GM21723 (cell line): ENCODE results near the gene LAMP5.
A peak's percentile ranks its signal among the peaks of the same experiment; 100 is the strongest.

Source experiments
- ATAC-seq: cut with Tn5 transposase; IDR thresholded peaks from one replicate; pipeline ENCODE4 v1.9.1; 2021; ENCODE audit warnings: mild to moderate bottlenecking, moderate library complexity; ENCODE audit not compliant: unreplicated experiment

LAMP5 gene, protein sequence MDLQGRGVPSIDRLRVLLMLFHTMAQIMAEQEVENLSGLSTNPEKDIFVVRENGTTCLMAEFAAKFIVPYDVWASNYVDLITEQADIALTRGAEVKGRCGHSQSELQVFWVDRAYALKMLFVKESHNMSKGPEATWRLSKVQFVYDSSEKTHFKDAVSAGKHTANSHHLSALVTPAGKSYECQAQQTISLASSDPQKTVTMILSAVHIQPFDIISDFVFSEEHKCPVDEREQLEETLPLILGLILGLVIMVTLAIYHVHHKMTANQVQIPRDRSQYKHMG

DNA sequence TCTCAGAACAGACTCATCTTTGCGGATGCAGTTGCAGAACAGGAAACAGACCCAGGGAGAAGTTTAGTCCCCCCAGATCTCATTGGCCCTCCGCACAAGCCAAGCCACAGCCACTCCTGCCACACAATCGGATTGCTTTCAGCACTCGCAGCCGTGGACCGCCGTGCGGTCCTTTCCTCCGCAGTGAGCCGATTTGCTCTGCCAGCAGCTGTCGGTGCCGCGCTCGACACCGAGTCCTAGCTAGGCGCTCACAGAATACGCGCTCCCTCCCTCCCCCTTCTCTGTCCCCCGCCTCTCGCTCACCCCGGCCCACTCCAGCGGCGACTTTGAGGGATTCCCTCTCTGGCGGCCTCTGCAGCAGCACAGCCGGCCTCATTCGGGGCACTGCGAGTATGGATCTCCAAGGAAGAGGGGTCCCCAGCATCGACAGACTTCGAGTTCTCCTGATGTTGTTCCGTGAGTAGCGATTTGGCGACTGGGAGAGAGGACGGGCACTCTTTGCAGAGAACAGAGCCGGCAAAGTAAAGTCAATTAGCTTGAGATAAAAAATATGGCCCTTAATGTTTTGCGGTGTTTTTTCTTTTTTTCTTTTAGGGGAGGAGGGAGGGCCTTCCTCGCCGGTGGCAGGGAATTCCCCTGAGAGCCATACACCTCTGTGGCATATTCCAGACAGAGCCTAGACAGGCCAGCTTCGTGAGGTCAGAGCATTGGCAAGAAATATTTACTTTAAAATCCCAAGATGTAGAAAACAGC, at the start of gene LAMP5:
Gene LAMP5 (plus strand): TSS at position 130 of the 753 bp plus-strand sequence. CDS start 263 bp downstream, at position 393.
- ATAC-seq, result peak; percentile 30

DNA sequence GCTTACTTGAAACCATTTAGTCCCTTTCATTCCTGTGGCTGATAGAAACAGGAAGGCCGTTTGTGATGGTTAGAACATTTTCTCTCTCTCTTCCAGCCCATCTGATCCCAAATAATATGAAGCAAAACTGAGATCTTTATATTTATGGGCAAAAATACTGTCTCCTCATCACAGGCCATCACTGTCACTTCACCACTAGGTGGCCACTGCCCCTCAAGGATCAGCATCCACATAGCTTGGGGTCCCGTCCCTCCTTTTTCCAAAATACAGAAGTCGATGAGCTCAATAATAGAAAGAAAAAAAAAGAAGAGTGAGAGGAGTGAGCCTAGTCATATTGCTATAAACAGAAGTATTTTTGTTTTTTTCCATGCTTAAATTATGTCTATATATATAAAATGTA, 46.4 kb upstream of the LAMP5 start:
- ATAC-seq, result no peak

DNA sequence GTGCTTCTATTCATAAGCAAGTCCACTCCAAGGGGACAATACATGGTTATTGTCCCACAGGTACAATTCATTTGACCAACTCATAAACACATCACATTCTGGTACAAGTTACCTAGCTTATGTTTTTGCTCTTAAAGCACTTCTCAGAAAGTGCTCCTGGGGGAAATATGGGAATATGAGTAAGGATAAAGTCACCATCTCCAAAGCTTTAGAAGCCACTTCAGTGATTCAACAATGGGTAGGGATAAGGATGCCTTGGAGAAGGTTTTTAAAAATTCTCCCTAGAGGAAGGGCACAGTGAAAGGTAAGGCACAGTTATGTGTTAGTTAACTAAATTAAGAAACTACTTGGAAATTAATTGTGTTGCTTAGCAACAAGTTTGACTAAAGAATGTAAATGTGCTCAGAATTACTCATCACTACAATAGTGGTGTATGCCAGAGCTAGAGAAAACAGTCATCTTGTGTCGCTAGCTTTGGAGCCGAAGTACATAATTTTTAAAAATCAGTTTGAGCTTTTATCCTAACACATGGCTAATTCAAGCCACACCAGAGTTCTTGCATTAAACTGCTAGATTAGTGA, 39.5 kb upstream of the LAMP5 start:
- no peak for ATAC-seq

DNA sequence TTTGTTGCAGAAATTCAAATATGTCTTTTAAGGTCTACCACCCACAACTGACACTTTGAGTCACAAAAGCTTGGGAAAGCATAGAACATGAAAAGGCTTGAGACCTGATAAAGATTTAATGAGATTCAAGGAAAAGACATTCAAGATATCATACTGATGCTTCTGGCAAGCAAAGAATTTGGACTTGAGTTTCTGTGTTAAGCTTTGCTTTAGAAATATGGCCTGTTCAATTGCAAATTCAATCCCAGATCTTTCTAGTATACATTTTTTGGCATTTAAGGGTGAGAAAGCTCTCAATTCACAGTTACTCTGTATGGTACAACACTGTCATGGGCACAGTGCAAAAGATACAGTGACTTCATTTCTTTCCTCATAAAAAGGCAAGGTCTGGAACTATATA, 38.9 kb upstream of the LAMP5 start:
- no peak for ATAC-seq

DNA sequence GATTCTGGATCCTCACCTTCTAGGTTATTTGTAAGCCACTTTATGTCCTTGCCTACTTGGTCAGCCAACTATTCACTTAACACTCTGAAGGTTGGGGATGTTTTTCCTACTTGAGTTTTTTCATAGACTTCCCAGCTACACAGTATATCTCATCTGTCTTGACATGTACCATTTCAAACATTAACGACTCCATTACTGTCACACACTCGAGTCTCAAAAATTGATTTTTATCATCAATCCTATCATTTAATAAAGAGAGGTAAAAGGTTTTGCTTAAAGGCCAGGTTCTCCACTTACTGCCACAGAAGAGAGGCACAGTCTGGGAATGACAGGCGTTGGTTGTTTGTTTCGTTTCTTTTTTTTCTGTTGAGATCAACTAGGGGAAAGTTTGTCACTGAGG, 38.2 kb upstream of the LAMP5 start:
- ATAC-seq, result no peak

DNA sequence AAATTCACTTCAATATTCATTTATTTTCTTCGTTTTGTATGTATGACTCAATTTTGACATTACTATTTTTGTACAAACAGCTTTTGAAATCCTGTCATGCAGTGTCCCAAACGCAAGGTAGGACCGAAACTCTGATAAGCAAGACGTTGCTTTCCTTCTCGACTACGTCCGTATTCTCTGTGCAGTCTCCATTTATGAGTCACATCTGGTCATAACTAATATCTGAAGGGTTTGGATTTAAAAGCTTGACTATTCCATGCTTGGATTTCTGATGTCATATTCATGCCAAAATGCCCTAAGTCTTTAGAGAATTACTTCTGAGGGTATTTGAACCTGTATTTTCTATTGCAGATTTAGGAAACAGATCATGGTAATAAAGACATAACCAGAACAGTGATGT, 37.8 kb upstream of the LAMP5 start:
- ATAC-seq, result no peak

DNA sequence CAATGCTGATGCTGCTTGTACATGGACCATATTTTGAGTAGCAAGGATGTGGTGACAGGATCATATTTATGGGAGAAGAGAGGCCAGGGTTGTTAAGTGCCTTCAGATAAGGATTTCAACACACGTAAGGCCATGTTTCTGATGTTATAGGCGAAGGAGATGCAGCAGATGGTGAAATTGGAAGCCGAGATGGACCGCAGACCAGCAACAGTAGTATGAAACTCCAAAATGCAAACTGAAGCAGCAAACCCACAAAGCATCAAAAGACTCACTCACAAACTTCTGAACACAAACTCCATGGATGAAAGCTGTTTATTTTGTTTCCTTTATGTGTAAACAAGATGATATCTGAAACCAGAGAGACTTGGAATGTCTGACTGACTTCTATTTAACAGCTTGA, 35.6 kb upstream of the LAMP5 start:
- ATAC-seq, result no peak

DNA sequence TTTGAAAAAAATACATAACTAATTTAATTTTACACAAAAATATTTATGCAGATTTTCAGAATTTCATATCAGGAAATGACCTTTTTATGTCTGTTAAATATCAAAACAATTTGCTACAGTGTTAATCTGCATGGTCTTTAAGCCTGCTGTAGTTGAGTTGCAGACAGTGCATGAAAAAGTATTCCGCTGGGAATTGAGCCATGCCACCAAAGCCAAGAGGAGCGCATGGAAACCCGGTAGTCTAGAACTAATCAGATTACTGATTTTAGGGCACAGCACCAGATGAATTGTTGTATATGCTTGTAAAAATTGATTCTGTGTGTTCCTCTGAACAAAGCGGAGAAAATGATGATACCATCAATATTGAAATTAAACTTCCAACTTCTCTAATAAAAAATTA, 34.3 kb upstream of the LAMP5 start:
- no peak for ATAC-seq

DNA sequence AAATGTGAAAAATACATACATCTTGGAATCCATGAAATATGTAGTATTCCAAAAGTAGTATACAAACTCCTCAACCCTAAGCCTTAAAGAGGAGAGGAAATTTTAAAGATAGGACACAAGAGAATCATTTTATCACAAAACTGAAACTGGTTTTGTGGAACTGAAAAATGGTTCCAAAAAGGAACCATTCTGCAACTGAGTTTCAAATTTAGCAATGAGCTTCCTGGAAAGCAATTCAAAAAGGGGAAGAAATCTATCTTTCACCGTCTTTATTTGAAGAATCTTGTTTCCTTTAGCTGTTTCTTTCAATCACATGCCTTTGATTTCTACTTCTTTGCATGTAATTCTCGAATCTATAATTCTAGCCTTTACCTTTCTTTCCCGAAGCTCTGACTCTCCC, 32.2 kb upstream of the LAMP5 start:
- peak; percentile 55 for ATAC-seq

DNA sequence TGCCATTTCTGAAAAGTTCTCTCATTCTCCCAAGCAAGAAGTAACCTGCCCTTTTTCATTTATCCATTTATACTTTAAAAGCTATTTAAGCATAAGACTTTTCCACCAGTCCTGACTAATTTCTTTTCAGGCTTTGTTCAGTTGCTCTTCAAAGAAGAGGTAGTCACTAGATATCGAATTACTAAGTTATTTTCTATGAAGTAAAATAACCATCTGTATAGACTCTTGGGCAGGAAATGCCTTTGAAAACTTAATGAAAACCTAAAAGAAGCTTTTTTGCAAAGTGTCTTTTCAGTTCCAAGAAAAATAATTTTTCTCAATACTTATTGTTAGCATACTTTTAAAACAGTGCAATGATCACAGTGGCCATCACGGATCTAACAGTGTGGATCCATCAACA, 31.3 kb upstream of the LAMP5 start:
- no peak for ATAC-seq

DNA sequence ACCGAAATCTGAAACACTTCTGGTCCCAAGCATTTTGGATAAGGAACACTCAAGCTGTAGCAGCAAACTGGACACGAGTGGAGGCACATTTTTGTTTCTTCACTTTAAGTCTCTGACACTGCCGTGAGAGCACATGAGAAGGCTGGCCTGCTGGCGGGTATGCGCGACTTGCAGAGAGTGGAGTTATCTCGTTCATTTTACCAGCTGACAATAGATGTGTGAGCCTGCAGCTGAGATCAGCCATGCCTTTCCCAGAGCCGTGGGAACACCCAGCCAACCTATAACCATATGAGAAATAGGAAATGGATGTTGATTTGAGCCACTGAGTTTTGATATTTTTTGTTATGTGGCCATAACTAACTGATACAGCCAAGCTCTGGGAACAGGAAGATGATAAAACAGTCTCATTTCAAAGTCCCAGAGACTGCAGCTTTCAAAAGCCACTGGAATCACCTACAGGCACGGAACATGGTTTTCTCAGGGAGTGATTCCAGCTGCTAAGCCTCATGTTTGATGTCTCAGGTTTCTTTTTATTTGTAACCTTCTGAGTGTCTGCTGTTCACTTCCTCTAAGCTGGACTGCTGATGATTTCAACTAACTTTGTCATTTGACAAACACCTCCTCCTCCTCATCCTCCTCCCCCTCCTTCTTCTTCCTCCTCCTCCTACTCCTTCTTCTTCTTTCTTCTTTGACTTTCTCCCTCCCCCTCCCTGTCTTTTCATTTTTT, 28.6 kb upstream of the LAMP5 start:
- peak; percentile 51 for ATAC-seq

DNA sequence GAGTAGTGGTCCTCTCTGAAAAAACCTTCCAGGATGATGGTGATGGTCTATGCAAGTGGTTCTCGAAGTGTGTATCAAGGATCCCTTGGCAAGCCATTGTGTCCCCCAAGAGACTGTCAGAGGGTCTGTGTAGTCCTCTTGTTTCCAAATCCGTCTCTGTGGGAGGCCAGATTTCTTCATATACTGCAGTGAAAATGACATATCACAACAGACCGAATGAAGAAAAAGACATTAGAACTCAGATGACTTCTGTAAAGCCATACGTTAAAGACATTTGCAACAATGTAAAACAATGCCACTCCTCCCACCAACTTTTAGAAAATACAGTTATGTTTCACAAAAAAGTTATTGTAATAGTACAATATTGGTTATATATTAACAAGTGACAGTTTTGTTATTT, 27.2 kb upstream of the LAMP5 start:
- no peak for ATAC-seq

DNA sequence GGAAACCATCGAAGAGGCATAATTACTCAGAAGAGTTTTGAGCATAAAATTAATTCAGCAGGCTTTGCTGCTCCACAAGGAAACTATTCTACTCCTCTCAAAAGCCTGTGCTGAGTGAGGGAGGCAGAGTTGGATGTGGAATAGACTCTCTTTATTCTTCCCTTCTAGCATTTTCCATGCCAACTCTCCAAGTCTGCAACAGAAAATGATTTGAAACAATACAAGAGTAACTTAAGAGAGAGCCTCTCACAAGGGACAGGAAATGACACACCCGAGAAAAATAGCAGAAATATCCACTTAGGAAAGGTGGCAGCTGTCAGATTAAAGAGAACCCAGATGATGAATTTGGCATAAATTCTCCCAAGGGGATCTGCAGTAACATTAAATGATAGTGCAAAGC, 26.3 kb upstream of the LAMP5 start:
- no peak for ATAC-seq

DNA sequence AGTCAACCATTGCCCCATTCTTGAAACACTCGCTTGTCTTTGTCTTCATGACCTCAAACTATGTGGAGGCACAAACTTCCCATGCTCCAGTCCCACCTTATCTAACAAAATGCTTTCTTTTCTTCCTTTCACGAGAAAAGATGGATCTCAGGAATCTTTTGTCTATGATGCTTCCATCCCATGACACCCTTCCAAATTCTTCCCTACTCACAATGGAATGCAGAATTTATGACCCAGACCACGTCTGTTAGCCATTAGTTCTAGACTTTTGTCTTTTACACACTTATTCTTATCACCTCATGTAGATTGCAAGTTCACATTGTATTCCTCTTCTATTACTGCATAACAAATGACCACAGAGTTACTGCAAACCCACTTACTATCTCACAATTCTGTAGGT, 24.2 kb upstream of the LAMP5 start:
- ATAC-seq, result no peak

DNA sequence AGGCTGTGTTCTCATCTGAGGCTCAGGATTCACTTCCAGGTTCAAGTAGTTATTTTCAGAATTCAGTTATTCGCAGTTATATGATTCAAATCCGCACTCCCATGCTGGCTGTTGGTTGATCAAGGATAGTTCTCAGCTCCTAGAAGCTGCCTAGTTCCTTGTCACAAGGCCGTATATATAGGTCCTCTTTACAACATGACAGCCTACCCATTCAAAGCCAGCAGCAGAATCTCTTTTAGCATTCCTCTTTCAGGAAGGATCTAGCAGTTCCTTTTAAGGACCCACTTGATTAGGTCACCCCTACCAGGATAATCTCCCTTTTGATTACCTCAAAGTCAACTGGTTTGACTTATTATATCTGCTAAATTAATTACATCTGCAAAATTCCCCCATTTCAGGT, 23.8 kb upstream of the LAMP5 start:
- ATAC-seq, result no peak

DNA sequence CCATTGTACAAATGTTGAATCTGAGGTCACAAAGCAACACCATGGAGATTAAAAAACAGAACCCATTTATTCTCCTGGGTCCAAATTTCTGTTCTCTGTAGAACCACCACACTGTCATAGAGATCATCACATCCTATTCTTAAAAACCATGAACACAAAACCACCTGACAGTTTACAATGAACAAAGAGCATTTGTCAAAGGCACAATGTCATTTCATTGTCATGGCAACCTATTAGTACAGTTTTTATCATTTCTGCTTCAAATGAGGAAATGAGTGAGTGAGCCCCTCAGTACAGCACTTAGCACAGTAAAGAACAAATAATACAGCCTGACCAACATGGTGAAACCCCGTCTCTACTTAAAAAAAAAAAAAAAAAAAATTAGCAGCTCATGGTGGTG, 23.1 kb upstream of the LAMP5 start:
- no peak for ATAC-seq

DNA sequence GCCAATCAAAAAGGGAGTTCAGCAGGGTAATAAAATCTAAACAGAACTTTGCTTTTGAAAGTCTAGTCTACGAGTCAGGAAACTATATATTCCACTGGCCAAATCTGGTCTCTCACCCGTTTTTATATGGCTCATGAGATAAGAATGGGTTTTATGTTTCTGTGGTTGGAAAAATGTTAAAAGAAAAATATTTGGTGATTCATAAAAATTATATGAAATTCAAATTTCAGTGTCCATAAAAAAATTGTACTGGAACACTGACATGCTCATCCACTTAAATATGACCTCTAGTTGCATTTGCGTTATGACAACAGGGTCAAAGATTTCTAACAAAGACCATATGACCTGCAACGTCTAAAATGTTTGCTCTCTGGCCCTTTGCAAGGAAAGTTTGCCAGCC, 22.3 kb upstream of the LAMP5 start:
- ATAC-seq, result no peak

DNA sequence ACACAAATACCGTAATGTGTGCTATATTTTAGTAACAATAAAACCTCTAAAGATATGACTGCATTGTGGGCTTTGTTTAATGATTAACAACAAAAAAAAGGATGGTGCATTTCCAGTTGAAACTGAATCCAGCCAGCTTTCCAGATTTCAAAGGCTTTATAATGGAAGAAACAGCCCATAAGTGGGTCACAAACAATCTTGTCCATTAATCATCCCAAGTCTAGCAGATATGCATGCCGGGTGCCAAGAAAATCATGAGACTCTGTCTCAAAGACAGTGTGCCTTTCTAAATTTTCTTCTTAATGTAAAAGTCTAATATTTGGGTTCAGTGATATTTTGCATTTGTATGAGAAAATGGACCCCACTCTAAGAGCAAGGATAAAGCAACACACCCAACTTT, 20.6 kb upstream of the LAMP5 start:
- ATAC-seq, result no peak

DNA sequence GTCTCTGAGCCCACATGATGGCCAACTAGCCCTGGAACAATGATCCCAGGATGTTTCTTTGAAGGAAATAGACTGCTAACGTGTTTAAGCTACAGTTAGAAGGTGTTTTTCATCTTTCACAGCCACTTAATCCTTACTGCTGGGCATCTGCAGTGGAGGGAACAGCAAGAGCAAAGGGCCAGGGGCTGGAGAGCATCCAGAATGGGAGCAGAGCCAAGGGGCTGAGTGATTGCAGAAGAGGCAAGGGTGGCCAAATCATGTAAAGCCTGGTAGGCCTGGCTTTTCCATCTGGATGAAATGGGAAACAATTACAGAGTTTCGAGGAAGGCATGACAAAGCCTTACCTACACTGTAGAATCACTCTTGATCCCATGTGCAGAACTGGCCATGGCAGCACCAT, 18.7 kb upstream of the LAMP5 start:
- ATAC-seq, result no peak

DNA sequence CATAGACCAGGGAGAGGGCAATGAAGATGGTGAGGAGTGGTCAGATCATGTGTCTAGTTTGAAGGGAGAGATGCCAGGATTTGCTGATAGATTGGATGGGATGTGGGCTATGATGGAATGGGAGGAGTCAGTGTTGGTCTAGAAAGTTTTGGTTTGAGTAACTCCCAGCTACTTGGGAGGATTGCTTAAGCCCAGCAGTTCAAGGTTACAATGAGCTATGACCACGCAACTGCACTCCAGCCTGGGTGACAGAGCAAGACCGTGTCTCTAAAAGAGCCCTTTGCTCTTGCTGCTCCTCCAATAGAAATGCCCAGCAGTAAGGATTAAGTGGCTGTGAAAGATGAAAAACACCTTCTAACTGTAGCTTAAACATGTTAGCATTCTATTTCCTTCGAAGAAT, 18.2 kb upstream of the LAMP5 start:
- no peak for ATAC-seq

DNA sequence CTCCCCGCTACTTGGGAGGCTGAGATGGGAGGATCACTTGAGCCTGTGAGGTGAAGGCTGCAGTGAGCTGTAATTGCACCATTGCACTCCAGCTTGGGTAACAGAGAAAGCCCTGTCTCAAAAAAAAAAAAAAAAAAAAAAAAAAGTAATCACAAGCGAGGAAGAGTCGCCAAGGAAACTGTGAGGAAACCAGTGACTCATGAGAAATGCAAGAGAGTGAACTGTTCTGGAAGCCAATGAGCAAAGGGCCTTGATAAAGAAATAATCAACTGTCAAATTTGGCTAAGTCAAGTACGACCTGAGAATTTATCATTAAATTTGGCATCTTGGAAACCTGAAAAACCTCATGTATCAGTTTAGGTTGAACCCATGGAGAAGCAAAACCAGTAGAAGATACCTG, 16.1 kb upstream of the LAMP5 start:
- no peak for ATAC-seq
